ENCODE data around the gene OTC. TPM values are rescaled to one million over a fixed set of nuclear protein-coding genes. Genes with fewer than 3 reads are reported as not detected.

OTC gene
- not detected in 2 replicates for total RNA-seq

GRCh38 chrX:38352362-38352761, at the start of gene OTC:
Gene OTC (plus strand): TSS chrX:38352604. CDS start chrX:38352697, 93 bp downstream.
- intact Hi-C loops (cut with micrococcal nuclease) = no loop called here

DNA sequence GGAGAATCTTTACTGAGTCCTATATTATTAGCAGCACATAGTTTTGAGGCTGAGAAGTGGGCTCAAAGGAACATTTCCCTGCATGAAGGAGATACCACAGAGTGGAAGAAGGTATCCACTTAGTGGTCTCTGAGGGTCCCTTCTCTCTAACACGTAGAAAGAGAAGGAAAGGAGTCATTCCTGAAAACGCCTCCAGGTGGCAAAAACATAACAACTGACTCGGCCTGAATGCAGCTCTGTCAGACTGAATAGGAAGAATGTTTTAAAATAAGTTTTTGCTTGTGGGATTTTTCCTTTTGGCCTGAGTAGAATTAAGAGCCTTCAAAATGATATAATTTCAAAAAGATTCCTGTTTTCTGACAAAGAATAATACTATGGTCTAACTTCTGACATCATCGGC, 48.4 kb upstream of the OTC start:
- intact Hi-C loops (cut with micrococcal nuclease) = no loop called here

DNA sequence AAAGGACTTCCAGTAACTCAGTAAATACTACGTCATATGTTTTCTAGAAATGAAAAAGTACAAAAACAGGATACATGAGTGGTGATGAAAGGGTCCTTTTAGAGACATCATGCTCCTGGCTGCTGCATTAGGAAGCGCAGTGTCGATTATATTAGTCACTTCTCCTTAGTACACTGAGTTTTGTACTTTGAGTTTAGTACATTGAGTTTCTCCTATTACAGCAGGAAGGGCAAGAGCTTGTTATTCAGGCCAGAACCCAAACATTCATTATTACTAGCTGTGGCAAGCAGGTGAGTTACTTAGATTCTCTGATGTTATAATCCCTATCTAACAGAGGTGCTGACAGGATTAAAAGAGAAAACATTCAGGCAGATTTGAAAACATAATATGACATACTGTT, 46.4 kb upstream of the OTC start:
- intact Hi-C loops (cut with micrococcal nuclease) = no loop called here

- intact Hi-C loops (cut with micrococcal nuclease) = no loop called here
These were observed 40.7 kb upstream of the OTC start for GRCh38 chrX:38311743-38312142.

GRCh38 chrX:38312436-38312835, 40.0 kb upstream of the OTC start:
- intact Hi-C loops (cut with micrococcal nuclease) = no loop called here

GRCh38 chrX:38313190-38313589, 39.2 kb upstream of the OTC start:
- intact Hi-C loops (cut with micrococcal nuclease) = no loop called here

DNA sequence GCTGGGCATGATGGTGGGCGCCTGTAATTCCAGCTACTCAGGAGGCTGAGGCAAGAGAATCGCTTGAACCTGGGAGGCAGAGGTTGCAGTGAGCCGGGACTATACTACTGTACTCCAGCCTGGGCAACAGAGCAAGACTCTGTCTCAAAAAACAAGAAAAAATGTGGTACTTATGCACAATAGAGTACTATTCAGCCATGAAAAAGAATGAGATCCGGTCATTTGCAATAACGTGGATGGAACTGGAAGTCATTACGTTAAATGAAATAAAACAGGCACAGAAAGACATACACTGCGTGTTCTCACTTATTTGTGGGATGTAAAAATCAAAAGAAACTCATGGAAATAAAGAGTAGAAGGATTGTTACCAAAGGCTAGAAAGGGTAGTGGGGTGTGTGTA, 37.2 kb upstream of the OTC start:
- intact Hi-C loops (cut with micrococcal nuclease) = no loop called here

DNA sequence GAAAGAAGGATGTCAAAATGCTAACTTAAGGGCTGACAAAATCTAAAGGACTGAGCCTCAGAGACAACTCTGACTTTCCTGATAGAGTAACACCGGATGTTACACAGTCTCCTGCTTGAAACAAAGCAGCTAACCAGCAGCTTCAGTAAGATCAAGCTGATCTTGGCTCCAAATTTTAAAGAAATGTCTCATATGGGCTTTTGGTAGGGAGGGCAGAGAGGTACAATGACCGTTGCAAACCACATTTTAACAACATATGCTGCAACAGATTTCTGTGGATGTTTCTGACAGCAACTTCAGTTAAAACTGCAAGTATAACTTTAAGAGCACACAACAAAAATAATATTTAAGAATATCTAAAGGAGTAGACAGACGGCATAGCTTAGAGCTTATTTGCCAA, 34.2 kb upstream of the OTC start:
- intact Hi-C loops (cut with micrococcal nuclease) = no loop called here

- intact Hi-C loops (cut with micrococcal nuclease) = no loop called here
These were observed 33.8 kb upstream of the OTC start for GRCh38 chrX:38318606-38319005.

DNA sequence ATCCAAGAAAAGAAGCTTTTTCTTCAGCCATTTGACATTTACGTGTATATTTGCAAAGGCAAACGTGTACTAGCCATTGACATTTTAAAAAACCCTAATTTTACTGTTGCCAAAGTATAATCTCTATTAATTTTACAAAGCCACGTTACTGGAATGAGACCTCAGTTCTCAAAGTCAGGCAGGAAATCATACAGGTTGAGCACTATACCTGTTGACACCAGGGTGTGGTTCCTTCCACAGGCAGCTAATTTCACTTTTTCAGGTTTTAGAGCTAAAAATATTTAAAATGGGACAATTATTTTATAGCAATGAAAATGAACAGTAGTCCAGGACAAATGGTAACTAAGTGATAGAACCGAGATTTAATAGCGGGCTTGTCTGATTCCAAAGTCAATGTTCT, 31.6 kb upstream of the OTC start:
- intact Hi-C loops (cut with micrococcal nuclease) = loop anchor here (10.0 kb wide), 1 partner anchor 126 kb away; no protein-coding TSS in a partner anchor

DNA sequence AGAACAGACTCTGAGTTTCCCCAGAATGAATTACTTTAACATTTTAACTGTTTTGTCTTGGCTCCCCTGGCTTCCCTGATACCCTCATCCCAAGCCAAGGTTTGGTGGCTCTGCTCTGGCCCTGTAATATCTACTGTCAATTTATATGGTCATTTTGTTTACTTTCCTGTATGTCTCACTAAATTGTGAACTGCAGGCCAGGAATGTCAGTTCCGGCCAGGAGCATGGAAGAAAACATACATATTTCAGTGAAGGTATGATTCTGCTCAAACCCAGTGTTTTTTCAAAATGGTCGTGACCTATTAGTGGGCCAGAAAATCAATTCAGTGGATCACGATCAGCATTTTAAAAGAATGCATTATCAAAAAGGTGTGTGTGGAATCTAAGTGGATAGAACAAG, 26.3 kb upstream of the OTC start:
- intact Hi-C loops (cut with micrococcal nuclease) = loop anchor here (5.0 to 10.0 kb wide), 5 partner anchors 131 to 1681 kb away; partner anchors contain the start of gene MID1IP1

DNA sequence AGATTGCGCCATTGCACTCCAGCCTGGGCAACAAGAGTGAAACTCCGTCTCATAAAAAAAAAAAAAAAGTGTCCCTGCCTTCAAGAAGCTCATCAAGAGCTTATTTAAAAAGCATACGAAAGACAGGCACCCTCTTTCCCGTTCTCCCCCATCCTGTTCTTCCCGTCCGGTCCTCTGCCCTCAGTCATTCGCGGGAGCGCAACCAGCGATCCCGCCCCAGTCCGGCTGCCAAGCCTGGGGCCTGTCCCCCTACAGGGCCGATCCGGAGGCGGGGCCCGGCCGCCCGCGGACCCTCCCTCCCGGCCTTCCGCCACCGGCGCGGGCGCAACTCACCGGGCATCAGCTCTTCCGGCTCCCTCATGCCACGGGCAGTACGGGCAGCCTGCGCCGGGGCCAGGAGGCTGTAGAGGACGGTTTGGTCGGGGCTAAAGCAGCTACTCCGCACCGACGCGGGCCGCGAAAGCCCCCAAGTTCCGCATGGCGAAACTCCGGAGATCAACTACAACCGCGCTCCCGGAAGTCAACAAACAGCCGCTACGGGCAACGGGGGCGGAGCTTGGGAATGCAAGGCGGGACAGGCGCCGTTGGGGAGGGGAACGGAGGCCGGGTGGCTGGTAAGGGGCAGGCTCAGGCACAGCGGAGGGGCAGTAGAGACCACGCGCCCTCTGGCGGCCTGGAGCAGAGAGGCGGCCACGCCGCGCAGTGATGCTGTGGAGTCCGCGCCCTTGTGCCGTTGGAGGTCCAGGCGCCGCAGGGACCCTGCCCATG, 25.2 kb upstream of the OTC start, which contains the start of gene RPGR:
Gene RPGR, minus strand, starts transcription at position 503 of the 768 bp plus-strand sequence. Its CDS starts 142 bp downstream, at position 361.
- intact Hi-C loops (cut with micrococcal nuclease) = loop anchor here (1.0 to 10.0 kb wide), 10 partner anchors 67 to 1680 kb away; partner anchors contain the start of genes MID1IP1 and TSPAN7

DNA sequence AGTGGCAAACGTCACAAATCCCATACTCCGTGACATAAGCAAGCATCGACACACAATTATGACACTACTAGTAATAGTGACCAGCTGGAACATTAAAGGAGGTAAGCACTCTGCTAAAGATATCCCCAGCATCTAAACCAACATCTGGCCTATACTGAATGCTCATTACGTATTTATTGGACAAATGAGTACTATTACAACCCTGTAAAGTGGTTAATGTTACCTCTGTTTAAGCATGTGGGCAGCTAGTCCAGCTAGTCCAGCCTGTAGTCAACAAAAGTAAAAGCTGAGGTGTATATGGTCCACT, 24.7 kb upstream of the OTC start:
- intact Hi-C loops (cut with micrococcal nuclease) = loop anchor here (1.0 to 10.0 kb wide), 10 partner anchors 67 to 1680 kb away; partner anchors contain the start of genes MID1IP1 and TSPAN7

- intact Hi-C loops (cut with micrococcal nuclease) = no loop called here
These were observed 19.9 kb upstream of the OTC start for GRCh38 chrX:38332505-38332904.

DNA sequence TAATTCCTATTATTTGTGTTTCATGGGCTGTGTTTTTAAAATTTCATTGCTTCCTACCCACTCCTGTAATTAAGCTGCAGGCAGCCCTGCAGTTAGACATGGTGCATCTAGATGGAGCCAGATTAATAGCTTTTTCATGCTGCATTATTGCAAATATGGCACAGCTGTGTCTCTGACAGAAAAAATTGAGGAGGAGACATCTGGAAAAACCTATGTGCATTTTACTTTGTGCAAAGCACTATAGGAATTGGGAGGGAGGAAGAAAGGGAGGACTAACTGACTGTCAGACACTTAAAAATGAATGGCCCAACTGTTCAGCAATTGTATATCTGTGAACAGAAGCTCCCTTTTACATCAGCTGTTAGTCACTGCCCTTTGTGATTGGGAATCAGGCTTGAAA, 17.0 kb upstream of the OTC start:
- intact Hi-C loops (cut with micrococcal nuclease) = no loop called here

- intact Hi-C loops (cut with micrococcal nuclease) = no loop called here
These were observed 15.7 kb upstream of the OTC start for GRCh38 chrX:38336538-38337240.

DNA sequence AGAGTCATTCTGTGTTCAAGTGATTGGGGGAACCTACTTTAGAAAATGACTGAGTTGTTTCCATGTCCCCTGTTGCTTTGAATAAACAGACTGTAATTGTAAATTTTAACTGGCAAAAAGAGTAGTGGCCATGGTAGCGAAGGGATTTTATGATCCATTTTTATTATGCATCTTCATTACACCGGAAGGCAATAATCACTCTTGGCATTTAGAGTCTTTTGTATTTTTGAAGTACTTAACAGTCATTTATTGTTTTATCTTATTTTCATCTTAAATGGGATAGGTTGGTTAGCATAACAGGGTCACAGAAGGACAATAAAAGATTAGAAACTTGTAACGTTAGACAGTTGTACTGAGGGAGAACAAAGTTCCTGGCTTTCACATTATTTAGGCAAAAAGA, 11.0 kb upstream of the OTC start:
- intact Hi-C loops (cut with micrococcal nuclease) = no loop called here

DNA sequence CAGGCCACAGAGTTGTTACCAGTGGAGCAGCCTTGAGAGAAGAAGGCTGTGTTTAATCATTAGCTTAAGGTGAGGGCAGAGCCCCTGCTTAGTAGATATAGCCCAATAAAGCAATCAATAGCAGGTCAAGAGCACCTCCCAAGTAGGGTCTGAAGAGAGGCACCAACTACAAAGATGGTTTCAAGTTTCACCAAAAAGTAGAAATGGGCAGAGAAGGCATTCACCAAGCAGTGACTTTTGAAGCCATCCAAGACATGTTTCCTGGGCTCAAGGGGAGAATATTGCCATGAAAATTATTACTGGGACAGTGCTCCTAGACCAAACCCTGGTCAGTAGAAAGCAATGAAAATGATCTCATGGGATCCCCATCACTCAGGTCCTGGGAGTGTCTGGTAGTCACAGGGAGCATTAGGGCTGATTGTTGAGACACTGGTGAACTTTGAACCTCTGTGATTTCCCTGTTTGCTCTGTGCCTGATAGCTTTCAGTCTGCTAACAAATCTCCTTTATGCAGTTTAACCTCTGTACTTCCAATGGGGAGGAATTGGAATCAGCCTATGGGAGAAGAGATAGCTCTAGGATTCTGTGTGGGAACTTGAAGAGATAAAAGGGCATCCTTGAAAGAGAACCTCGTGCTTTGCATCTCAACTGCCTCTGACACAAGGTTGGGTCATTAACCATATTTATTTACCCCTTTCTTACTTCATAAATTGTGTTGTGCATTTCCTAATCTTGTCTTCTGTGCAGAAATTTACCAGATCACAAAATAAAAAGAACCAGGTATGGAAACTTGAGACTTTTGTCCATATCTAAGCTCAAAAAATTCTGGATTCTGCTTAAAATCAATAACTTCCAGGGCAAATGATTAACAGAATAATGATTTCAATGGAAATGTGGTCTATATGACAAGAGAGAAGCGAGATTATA, 9.3 kb upstream of the OTC start:
- intact Hi-C loops (cut with micrococcal nuclease) = no loop called here

- intact Hi-C loops (cut with micrococcal nuclease) = no loop called here
These were observed 6.3 kb upstream of the OTC start for GRCh38 chrX:38346150-38346549.

GRCh38 chrX:38347136-38347535, 5.3 kb upstream of the OTC start:
- intact Hi-C loops (cut with micrococcal nuclease) = no loop called here

GRCh38 chrX:38351346-38351745, 1.1 kb upstream of the OTC start:
- intact Hi-C loops (cut with micrococcal nuclease) = no loop called here

GRCh38 chrX:38356401-38356800, 4.0 kb downstream of the OTC start:
- intact Hi-C loops (cut with micrococcal nuclease) = no loop called here

Data from T-helper 1 cell treated with Interleukin-12 subunit alpha and Interleukin-12 subunit beta and Interleukin-4 antibody, amounts not matched to agents 30 ng/mL and 1 ng/mL, for 36 hours (primary cell).